DOHH2 (cell line): Measurements from ENCODE around the gene ZNF532.

Experiments used
- H3F3A ChIP-seq: fragments of 200-600 bp; sonication (generic), shearing (Covaris generic); 2 replicates; pipeline ENCODE4 v1.6.0; 2016; ENCODE audit warnings: antibody characterized with exemption, mild to moderate bottlenecking; ENCODE audit not compliant: control insufficient read depth, insufficient read depth
- H3K27ac ChIP-seq: fragments of 200-600 bp; sonication (generic); 2 replicates; pipeline ENCODE4 v1.5.1; 2014; ENCODE audit warnings: low read depth, mild to moderate bottlenecking, low read length, moderate library complexity
- H3K27me3 ChIP-seq: fragments of 200-600 bp; sonication (generic); 2 replicates; pipeline ENCODE4 v1.6.1; 2014; ENCODE audit warnings: mild to moderate bottlenecking, low read length, mixed read lengths; ENCODE audit not compliant: control insufficient read depth
- H3K36me3 ChIP-seq: fragments of 200-600 bp; sonication (generic); 2 replicates; pipeline ENCODE4 v1.6.1; 2014; ENCODE audit warnings: mild to moderate bottlenecking, low read length, moderate library complexity, mixed read lengths; ENCODE audit not compliant: control insufficient read depth
- H3K4me1 ChIP-seq: fragments of 200-600 bp; sonication (generic); 2 replicates; pipeline ENCODE4 v1.6.1; 2014; ENCODE audit warnings: mild to moderate bottlenecking, low read length, mixed read lengths; ENCODE audit not compliant: control insufficient read depth
- H3K4me2 ChIP-seq: fragments of 200-600 bp; sonication (generic); 2 replicates; pipeline ENCODE4 v1.6.0; 2014; ENCODE audit warnings: mild to moderate bottlenecking, low read length, moderate library complexity
- H3K4me3 ChIP-seq: fragments of 200-600 bp; sonication (generic); 2 replicates; pipeline ENCODE4 v1.5.1; 2014; ENCODE audit warnings: mild to moderate bottlenecking, low read length, mixed read lengths
- H3K79me2 ChIP-seq: fragments of 200-600 bp; sonication (generic); 2 replicates; pipeline ENCODE4 v1.6.1; 2014; ENCODE audit warnings: mild to moderate bottlenecking, low read length, mixed read lengths; ENCODE audit not compliant: control insufficient read depth
- H3K9me2 ChIP-seq: fragments of 200-600 bp; sonication (generic); replicated peaks from 2 replicates; pipeline ENCODE4 v1.6.1; 2014; ENCODE audit warnings: mild to moderate bottlenecking, low read length, mixed read lengths; ENCODE audit not compliant: control insufficient read depth
- H3K9me3 ChIP-seq: fragments of 200-600 bp; sonication (generic); 2 replicates; pipeline ENCODE4 v1.6.1; 2014; ENCODE audit warnings: antibody characterized with exemption, low read length, mixed read lengths; ENCODE audit not compliant: control insufficient read depth, insufficient read depth
- H4K20me1 ChIP-seq: fragments of 200-600 bp; sonication (generic); 2 replicates; pipeline ENCODE4 v1.6.0; 2014; ENCODE audit warnings: low read depth, mild to moderate bottlenecking, antibody characterized with exemption, low read length, moderate library complexity; ENCODE audit not compliant: control insufficient read depth, insufficient read depth
- CTCF ChIP-seq: fragments of 200-600 bp; sonication (generic); IDR thresholded peaks from one replicate; pipeline ENCODE4 v1.5.1; 2014; ENCODE audit warnings: antibody characterized with exemption, mild to moderate bottlenecking, low read depth, low read length; ENCODE audit not compliant: poor library complexity, severe bottlenecking
- EZH2phosphoT487 ChIP-seq: fragments of 200-600 bp; sonication (generic); IDR thresholded peaks from 2 replicates; pipeline ENCODE4 v1.6.1; 2017; ENCODE audit warnings: borderline replicate concordance, mild to moderate bottlenecking, antibody characterized with exemption, low read length, moderate library complexity, mixed read lengths

ZNF532 gene

DNA sequence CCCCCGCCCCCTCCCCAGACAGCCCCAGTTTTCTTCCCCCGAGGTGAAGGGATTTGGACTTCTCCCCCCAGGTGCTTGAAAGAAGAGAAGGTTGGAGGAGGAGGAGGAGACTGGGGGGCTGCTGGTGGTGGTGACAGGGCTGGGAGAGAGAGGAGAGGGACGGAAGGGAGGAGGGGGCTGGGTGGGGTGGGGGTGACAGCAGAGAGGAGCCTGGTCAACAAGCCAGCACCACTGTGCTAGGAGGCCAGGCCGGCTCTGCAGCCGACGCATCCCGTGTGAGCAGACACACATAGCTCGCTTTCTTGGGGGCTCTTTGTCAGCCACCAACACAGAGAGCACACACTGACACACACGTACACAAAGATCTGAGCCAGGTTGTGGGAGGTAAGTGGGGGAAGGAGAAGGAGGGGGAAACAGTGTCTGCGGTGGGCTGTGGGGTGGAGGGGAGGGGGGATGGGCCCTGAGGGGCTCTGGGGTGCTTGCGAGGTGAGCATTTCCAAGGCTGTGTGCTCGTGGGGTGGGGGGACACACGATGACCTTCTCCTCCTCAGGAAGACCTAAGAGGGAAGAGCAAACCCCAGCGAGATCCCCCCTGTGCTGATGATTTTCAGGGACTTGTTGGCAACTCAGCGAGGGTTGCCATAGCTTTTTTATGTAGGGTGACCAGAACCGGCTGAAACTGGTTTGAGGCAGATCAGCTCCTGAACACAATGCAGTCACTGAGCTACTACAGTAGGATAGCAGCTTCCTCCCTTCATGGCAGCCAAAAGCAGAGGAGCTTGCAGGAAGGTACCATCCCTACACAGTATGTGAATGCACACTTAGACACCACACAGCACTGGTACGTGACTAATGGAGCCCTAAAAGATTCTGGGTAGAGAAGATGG lies at the start of gene ZNF532:
TSS of gene ZNF532 (plus strand) at position 732 of the 887 bp plus-strand sequence. CDS start 53,411 bp downstream, outside the sequence.
- peaks cover 3% of the 10 kb centered on the region for H3F3A ChIP-seq
- H3K27me3 ChIP-seq, result no peaks in the 10 kb centered on the region
- H3K79me2 ChIP-seq, result peaks cover 71% of the 10 kb centered on the region
- no peaks in the 10 kb centered on the region for H3K9me3 ChIP-seq
- no peaks in the 10 kb centered on the region for H3K9me2 ChIP-seq
- TF ChIP-seq EZH2phosphoT487, result no peak
- TF ChIP-seq CTCF, result no peak
- peaks cover 63% of the 10 kb centered on the region for H3K4me1 ChIP-seq
- H3K4me3 ChIP-seq, result peak within 1 kb of the TSS; percentile 78
- peaks cover 51% of the 10 kb centered on the region for H3K36me3 ChIP-seq
- no peaks in the 10 kb centered on the region for H4K20me1 ChIP-seq
- peak within 1 kb of the TSS; percentile 77 for H3K4me2 ChIP-seq
- peak within 1 kb of the TSS; percentile 79 for H3K27ac ChIP-seq

DNA sequence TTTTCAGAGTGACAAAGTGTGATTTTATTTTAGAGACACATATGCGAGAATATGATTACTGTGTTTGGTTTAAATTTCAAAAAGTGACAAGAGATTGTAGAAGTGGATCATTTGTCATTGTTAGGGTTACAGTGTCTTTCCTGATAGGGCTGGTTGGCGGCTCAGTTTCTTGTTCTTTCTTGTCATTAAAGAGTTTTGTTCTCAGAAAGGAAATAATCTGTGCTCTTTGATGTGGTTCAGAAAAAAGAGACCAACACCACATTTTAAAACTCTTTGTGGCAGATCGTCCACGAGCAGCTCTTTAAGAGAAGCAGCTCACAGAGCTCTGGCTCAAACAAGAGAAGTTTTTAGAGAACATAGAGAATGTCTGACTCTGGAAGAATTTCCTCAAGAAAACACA lies 45.6 kb upstream of the ZNF532 start:
- H3K9me3 ChIP-seq, result no peaks in the 10 kb centered on the region
- no peaks in the 10 kb centered on the region for H3K79me2 ChIP-seq
- no peak overlapping the region for H3K4me2 ChIP-seq
- no peaks in the 10 kb centered on the region for H3K9me2 ChIP-seq
- no peak overlapping the region for H3K27ac ChIP-seq
- peaks cover 6% of the 10 kb centered on the region; the same call in 1 of the 2 replicates for H3K27me3 ChIP-seq
- H3K4me3 ChIP-seq, result no peak overlapping the region
- no peaks in the 10 kb centered on the region for H4K20me1 ChIP-seq
- peaks cover 5% of the 10 kb centered on the region; the same call in 1 of the 2 replicates for H3K4me1 ChIP-seq
- no peaks in the 10 kb centered on the region for H3K36me3 ChIP-seq
- no peaks in the 10 kb centered on the region for H3F3A ChIP-seq
- TF ChIP-seq EZH2phosphoT487 (no peak), CTCF (no peak)

DNA sequence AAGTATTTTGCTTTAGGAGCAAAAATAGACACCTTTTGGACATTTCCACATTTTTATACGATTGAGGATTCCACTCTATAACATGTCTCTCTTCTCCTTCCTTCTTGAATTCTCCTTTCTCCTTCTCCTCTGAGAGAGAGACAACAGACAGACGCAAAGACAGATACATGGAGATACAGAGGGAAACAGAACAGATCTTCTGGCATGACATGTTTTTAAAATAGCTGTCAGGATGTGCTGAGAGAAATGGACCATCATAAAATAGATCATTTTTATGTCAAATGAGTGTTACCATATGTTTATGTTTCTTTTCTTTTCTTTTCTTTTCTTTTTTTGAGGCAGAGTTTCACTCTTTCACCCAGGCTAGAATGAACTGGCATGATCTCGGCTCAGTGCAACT lies 44.4 kb upstream of the ZNF532 start:
- Histone ChIP-seq H3K4me2 (no peak overlapping the region), H3K27me3 (0 out of 2 replicates have a peak, but pooled peaks cover 2% of the 10 kb centered on the region)

More for the DNA sequence above, 44.4 kb upstream of the ZNF532 start:
- no peaks in the 10 kb centered on the region for H3F3A ChIP-seq
- H3K36me3 ChIP-seq, result no peaks in the 10 kb centered on the region
- TF ChIP-seq CTCF, result no peak
- H3K27ac ChIP-seq, result no peak overlapping the region
- no peaks in the 10 kb centered on the region for H3K9me3 ChIP-seq
- no peaks in the 10 kb centered on the region for H3K9me2 ChIP-seq
- no peak overlapping the region for H3K4me3 ChIP-seq
- H3K79me2 ChIP-seq, result no peaks in the 10 kb centered on the region
- H4K20me1 ChIP-seq, result no peaks in the 10 kb centered on the region
- H3K4me1 ChIP-seq, result peaks cover 5% of the 10 kb centered on the region; the same call in 1 of the 2 replicates
